Left ventricle myocardium inferior (tissue), 1 donor: Measurements from ENCODE around the gene CD99. TPM values are rescaled to one million over a fixed set of nuclear protein-coding genes. Genes with fewer than 3 reads are reported as not detected.
"Not testable (repeated sequence)": the region's sequence is repeated elsewhere in the genome, so short reads cannot be mapped to it uniquely, and the experiment has no call there.

ENCODE experiments used
- DNase-seq: peaks from one replicate; pipeline ENCODE4 v3.0.0-alpha.2; 2020
- H3K27ac ChIP-seq: fragments of 200-600 bp; replicated peaks from 2 replicates; pipeline ENCODE4 v1.8.0; 2021
- H3K27me3 ChIP-seq: fragments of 200-600 bp; 2 replicates; pipeline ENCODE4 v1.8.0; 2021; ENCODE audit warnings: low read depth
- H3K36me3 ChIP-seq: fragments of 200-600 bp; 2 replicates; pipeline ENCODE4 v1.8.0; 2021
- H3K4me1 ChIP-seq: fragments of 200-600 bp; 2 replicates; pipeline ENCODE4 v1.8.0; 2021
- H3K4me3 ChIP-seq: fragments of 200-600 bp; 2 replicates; pipeline ENCODE4 v1.8.0; 2021; ENCODE audit warnings: mild to moderate bottlenecking, moderate library complexity
- H3K9me3 ChIP-seq: fragments of 200-600 bp; replicated peaks from 2 replicates; pipeline ENCODE4 v1.8.0; 2021
- CTCF ChIP-seq: fragments of 200-600 bp; IDR thresholded peaks from 2 replicates; pipeline ENCODE4 v1.8.0; 2021; ENCODE audit warnings: antibody characterized with exemption, mild to moderate bottlenecking, borderline replicate concordance
- intact Hi-C: fragments of 100-400 bp; cut with micrococcal nuclease; formaldehyde crosslinking; loops from one replicate; pipeline ENCODE4 v1.11.0; 2022
- total RNA-seq: library from RNA; stranded (reverse); fragmentation: NEBNext Ultra II Directional; extraction: Animal tissue kit (Norgen Biotek cat#: 25700); gene quantifications from one replicate; pipeline ENCODE4 v1.2.1, GENCODE V29; 2021
- donor health status: DM: no; HTN: yes; CAD: no; lungs with severe emphysema.

Gene CD99
- total RNA-seq, 1 donor from 2014 or later, result 306 TPM

DNA sequence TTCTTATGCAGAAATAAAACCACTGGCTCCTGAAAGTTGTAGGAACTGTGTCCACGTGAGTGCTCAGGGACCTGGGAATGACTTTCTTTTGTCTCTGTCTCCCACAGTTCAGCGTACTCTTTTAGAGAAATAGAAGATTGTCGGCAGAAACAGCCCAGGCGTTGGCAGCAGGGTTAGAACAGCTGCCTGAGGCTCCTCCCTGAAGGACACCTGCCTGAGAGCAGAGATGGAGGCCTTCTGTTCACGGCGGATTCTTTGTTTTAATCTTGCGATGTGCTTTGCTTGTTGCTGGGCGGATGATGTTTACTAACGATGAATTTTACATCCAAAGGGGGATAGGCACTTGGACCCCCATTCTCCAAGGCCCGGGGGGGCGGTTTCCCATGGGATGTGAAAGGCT lies 49.6 kb downstream of the CD99 start:
- H3K27me3 ChIP-seq, result no peaks in the 10 kb centered on the region
- no peak for TF ChIP-seq CTCF
- H3K27ac ChIP-seq, result no peak overlapping the region
- intact Hi-C loops, result no loop called here
- H3K4me1 ChIP-seq, result no peaks in the 10 kb centered on the region
- H3K9me3 ChIP-seq, result no peaks in the 10 kb centered on the region
- DNase-seq, result no peak
- peaks cover 75% of the 10 kb centered on the region for H3K36me3 ChIP-seq
- H3K4me3 ChIP-seq, result no peak overlapping the region

DNA sequence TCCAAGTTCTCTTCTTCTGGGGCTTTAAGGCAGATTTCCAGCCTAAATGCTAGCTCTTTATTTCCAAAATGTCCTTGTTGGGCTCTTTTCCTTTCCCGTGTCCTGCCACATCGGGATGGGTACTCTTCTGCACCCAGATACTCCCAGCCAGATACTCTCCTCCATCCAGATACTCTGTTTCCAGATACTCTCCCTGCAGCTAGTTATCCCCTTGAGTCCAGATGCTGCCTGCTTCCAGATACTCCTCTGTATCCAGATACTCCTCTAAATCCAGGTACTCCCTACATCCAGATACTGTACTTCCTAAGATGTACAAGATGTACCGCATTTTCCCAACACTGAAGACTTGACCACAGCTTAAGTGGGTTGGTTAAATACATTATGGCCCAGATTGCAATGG lies 50.3 kb downstream of the CD99 start:
- no peak for TF ChIP-seq CTCF
- Histone ChIP-seq H3K27me3 (no peaks in the 10 kb centered on the region), H3K27ac (no peak overlapping the region), H3K4me3 (no peak overlapping the region), H3K9me3 (no peaks in the 10 kb centered on the region), H3K4me1 (peaks cover 5% of the 10 kb centered on the region), H3K36me3 (peaks cover 69% of the 10 kb centered on the region)
- intact Hi-C loops, result no loop called here
- DNase-seq, result no peak

- H3K27me3 ChIP-seq, DNase-seq, intact Hi-C loops, H3K9me3 ChIP-seq, H3K4me3 ChIP-seq, H3K27ac ChIP-seq: not testable (repeated sequence)
- Histone ChIP-seq H3K4me1 (peaks cover 12% of the 10 kb centered on the region), H3K36me3 (peaks cover 27% of the 10 kb centered on the region)
Observed at GRCh38 chrX:2746250-2746649, 55.2 kb downstream of the CD99 start.

DNA sequence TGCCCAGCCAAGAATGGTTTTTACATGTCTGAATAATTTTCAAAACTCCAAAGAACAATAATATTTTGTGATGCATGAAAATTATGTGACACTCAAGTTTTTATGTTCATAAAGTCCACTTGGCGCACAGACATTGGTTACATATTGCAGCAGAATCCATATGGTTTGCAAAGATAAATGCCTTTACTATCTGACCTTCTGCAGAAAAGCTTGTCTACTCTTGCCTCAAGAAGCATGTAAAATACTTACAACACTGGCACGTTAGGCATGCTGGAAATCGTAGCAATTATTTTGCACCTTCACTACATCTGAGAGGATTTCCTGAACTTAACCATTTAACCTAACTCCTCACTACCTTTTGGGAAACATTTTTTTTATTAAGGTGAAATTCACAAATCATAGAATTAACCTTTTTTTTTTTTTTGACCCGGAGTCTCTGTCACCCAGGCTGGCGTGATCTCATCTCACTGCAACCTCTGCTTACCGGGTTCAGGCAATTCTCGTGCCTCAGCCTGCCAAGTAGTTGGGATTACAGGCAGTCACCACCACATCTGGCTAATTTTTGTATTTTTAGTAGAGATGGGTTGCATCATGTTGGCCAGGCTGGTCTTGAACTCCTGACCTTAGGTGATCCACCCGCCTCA lies 57.2 kb downstream of the CD99 start:
- Histone ChIP-seq H3K4me3 (no peak overlapping the region), H3K36me3 (peaks cover 10% of the 10 kb centered on the region), H3K4me1 (peaks cover 12% of the 10 kb centered on the region), H3K27me3 (no peaks in the 10 kb centered on the region), H3K27ac (no peak overlapping the region), H3K9me3 (no peaks in the 10 kb centered on the region)
- no peak for DNase-seq
- intact Hi-C loops, result no loop called here
- TF ChIP-seq CTCF, result no peak

- no peak overlapping the region for H3K27ac ChIP-seq
- no peak for TF ChIP-seq CTCF
- H3K27me3 ChIP-seq, result no peaks in the 10 kb centered on the region
- intact Hi-C loops, result no loop called here
- H3K9me3 ChIP-seq, result no peaks in the 10 kb centered on the region
- no peak overlapping the region for H3K4me3 ChIP-seq
- H3K4me1 ChIP-seq, result peaks cover 12% of the 10 kb centered on the region
- peaks cover 5% of the 10 kb centered on the region for H3K36me3 ChIP-seq
- DNase-seq, result no peak
Observed at GRCh38 chrX:2748815-2749188, 57.7 kb downstream of the CD99 start.

GRCh38 chrX:2751291-2751690 lies 60.2 kb downstream of the CD99 start:
- no peak for DNase-seq
- H3K27me3 ChIP-seq, result no peaks in the 10 kb centered on the region
- H3K9me3 ChIP-seq, result no peaks in the 10 kb centered on the region
- H3K4me3 ChIP-seq, result no peak overlapping the region
- intact Hi-C loops, result no loop called here
- H3K4me1 ChIP-seq, result peaks cover 8% of the 10 kb centered on the region
- no peak overlapping the region for H3K27ac ChIP-seq
- no peaks in the 10 kb centered on the region for H3K36me3 ChIP-seq
- no peak for TF ChIP-seq CTCF

DNA sequence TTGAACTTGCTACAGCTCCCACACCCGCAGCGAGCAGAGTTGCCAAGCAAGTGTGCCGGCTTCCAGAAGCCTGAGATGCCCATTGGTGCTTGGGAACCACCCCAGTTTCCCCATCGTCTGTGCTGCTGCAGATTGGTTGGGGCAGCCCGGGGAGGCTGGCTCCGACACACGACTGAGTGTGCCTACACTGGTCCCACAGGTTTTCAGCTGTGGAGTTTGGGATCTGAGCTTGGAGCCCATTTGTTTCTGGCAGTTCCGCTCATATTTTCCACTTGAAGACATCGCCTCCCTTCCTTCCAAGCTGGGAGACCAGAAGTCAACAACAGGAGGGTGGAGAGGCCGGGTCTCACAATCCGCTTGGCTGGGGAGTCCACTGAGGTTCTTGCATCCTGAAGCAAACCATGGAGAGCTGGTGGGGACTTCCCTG lies 60.8 kb downstream of the CD99 start, which contains the start of gene XG:
TSS of gene XG (plus strand) at position 167 of the 427 bp plus-strand sequence. CDS start at position 402, 235 bp downstream.
- not testable (repeated sequence) for H3K4me3 ChIP-seq

GRCh38 chrX:2752441-2752840 lies 61.3 kb downstream of the CD99 start:
- H3K27ac ChIP-seq, H3K9me3 ChIP-seq, intact Hi-C loops, DNase-seq, H3K4me1 ChIP-seq, H3K4me3 ChIP-seq, H3K36me3 ChIP-seq, H3K27me3 ChIP-seq: not testable (repeated sequence)

More for the DNA sequence above, 60.8 kb downstream of the CD99 start, which contains the start of gene XG:
- H3K4me1 ChIP-seq, DNase-seq, H3K36me3 ChIP-seq, H3K27me3 ChIP-seq, H3K27ac ChIP-seq, H3K9me3 ChIP-seq, intact Hi-C loops: not testable (repeated sequence)

DNA sequence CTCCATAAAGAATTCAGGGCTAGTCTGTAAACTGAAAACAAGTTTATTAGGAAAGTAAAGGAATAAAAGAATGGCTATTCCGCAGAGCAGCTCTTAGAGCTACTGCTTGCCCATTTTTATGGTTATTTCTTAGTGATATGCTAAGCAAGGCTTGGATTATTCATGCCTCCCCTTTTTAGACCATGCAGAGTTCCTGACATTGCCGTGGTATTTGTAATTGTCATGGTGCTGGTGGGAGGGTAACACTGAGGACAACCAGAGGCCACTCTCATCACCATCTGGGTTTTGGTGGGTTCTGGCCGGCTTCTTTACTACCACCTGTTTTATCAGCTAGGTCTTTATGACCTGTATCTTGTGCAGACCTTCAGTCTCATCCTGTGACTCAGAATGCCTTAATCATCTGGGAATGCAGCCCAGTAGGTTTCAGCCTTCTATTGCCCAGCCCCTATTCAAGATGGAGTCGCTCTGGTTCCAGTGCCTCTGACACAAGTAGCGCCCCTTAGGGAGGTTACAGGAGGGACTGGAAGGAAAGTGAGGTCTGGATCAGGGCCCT lies 64.1 kb downstream of the CD99 start:
- H3K36me3 ChIP-seq, H3K4me1 ChIP-seq, intact Hi-C loops, H3K27ac ChIP-seq, H3K4me3 ChIP-seq, DNase-seq, H3K9me3 ChIP-seq, H3K27me3 ChIP-seq: not testable (repeated sequence)
